GM19035 (cell line): ENCODE results near the gene SMNDC1.

Experiments
- ATAC-seq: cut with Tn5 transposase; IDR thresholded peaks from one replicate; pipeline ENCODE4 v1.9.1; 2021; ENCODE audit not compliant: unreplicated experiment

The SMNDC1 gene

GRCh38 chr10:110330675-110331074, 26.0 kb upstream of the SMNDC1 start:
- ATAC-seq = no peak

GRCh38 chr10:110327262-110327914, 22.7 kb upstream of the SMNDC1 start:
- no peak for ATAC-seq

GRCh38 chr10:110326351-110327032, 21.8 kb upstream of the SMNDC1 start:
- ATAC-seq = no peak

- ATAC-seq = peak; percentile 61
Measured at GRCh38 chr10:110324805-110325280, 20.1 kb upstream of the SMNDC1 start.

- peak; percentile 66 for ATAC-seq
Measured at GRCh38 chr10:110324201-110324804, 19.6 kb upstream of the SMNDC1 start.

GRCh38 chr10:110323503-110323902, 18.8 kb upstream of the SMNDC1 start:
- no peak for ATAC-seq

- no peak for ATAC-seq
Measured at GRCh38 chr10:110321869-110322620, 17.3 kb upstream of the SMNDC1 start.

GRCh38 chr10:110317866-110318850, 13.4 kb upstream of the SMNDC1 start:
- no peak for ATAC-seq

- ATAC-seq = no peak
Measured at GRCh38 chr10:110313674-110314073, 9.0 kb upstream of the SMNDC1 start.

GRCh38 chr10:110312206-110312605, 7.5 kb upstream of the SMNDC1 start:
- ATAC-seq = no peak

- ATAC-seq = no peak
Measured at GRCh38 chr10:110311357-110311949, 6.7 kb upstream of the SMNDC1 start.

GRCh38 chr10:110310741-110311140, 6.0 kb upstream of the SMNDC1 start:
- ATAC-seq = no peak

- no peak for ATAC-seq
Measured at GRCh38 chr10:110307805-110308204, 3.1 kb upstream of the SMNDC1 start.

- no peak for ATAC-seq
Measured at GRCh38 chr10:110306452-110306768, 1.7 kb upstream of the SMNDC1 start.

GRCh38 chr10:110305767-110306451, 1.2 kb upstream of the SMNDC1 start:
- peak; percentile 48 for ATAC-seq

- ATAC-seq = peak; percentile 48
Measured at GRCh38 chr10:110304394-110304779, 333 bp downstream of the SMNDC1 start.

GRCh38 chr10:110303681-110304080, 1.0 kb downstream of the SMNDC1 start:
- no peak for ATAC-seq

- no peak for ATAC-seq
Measured at GRCh38 chr10:110300486-110300986, 4.2 kb downstream of the SMNDC1 start.

- no peak for ATAC-seq
Measured at GRCh38 chr10:110296966-110297365, 7.8 kb downstream of the SMNDC1 start.
